IPS-11a (cell line): ENCODE data around the gene EMC8.

ENCODE experiments used
- H3K4me3 ChIP-seq: one replicate; pipeline ENCODE4 v1.5.1; 2013; ENCODE audit warnings: low read depth, low read length, control low read depth

EMC8 gene

DNA sequence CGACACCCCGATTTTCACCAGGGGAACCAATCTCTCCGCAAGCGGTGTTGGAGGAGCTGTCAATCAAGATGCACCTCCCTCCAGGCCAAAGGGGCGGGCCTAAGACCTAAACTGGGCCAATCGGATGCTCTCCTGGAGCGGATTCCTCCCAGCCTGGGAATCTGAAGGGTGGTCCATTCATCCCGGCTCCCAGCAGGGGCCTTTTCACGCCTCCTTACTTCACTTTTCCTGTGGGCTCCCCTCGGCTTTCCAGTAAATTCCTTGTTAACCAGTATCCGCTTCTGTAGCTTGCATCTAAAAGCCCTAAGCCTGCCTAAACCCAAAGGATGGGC is 65.5 kb downstream of the EMC8 start:
- H3K4me3 ChIP-seq = no peak overlapping the region

- no peak overlapping the region for H3K4me3 ChIP-seq
These were observed 66.0 kb downstream of the EMC8 start for GRCh38 chr16:85733155-85733838.

DNA sequence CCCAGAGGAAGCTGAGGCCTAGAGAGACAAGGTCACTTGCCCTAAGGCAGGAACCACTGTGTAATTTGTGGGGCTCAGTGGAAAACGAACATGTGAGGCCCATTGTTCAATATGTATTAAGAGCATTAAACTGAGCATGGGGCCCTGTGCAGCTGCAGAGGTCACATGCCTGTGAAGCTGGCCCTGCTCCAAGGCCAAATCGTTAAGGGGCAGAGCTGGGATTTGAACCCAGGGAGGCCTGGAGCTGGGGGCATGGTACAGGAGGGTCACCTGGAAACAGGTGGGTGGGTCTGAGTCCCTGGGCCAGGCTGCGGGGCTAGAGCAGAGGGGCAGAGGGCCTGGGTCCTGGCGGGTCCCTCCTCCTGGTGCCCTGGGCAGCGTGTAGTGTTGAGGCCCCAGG is 68.2 kb downstream of the EMC8 start:
- H3K4me3 ChIP-seq = no peak overlapping the region

DNA sequence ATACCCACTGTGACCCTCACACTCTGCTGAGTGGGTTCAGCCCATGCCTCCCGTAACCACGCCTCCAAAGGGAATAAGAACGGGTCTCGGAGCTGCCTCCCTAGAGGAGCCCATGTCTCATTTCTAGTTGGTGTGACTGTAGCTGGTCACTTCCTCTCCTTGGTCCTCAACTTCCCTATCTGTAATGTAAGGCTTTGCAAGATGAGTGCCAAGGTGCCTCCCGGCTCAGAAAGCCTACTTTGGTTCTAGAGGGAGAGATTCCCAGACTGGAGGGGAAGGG is 69.2 kb downstream of the EMC8 start:
- no peak overlapping the region for H3K4me3 ChIP-seq

GRCh38 chr16:85729452-85730185 is 69.7 kb downstream of the EMC8 start:
- H3K4me3 ChIP-seq = no peak overlapping the region

DNA sequence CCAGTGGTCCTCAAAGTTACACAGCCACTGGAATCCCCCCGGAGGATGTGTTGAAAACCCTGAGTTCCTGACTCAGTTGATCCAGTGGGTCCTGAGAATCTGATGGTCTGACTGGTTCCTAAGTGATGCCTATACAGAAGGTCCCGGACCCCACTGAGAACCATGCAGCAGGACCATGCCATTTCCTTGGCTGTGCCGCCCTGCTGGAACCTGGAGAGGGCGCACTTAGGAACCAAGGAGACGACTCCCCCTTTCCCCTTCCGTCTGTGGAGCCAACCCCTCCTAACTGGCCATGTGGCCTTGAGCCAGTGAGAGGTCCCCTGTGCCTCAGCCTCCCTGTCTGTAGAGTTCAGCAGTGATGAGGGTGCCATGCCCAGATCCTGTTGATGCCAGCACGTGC is 70.5 kb downstream of the EMC8 start:
- no peak overlapping the region for H3K4me3 ChIP-seq
